Astrocyte (in vitro differentiated cells and primary cell): ENCODE data around the gene LSMEM2. TPM values are rescaled to one million over a fixed set of nuclear protein-coding genes. Genes with fewer than 3 reads are reported as not detected.
A peak's percentile ranks its signal among the peaks of the same experiment; 100 is the strongest.

Experiments used
- DNase-seq: peaks from one replicate; pipeline ENCODE4 v3.0.0-alpha.2; 2010; ENCODE audit warnings: low read depth
- FAIRE-seq: peaks from 2 replicates; lab custom pipeline; 2011; peaks lifted over from hg19 to GRCh38; lab: Jason Lieb, UNC
- H2AFZ ChIP-seq: 2 replicates; pipeline ENCODE4 v1.6.0; 2012; ENCODE audit warnings: low read depth, low read length, inconsistent platforms
- H3K27ac ChIP-seq: 2 replicates; pipeline ENCODE4 v1.5.1; 2011; ENCODE audit warnings: low read depth, low read length, inconsistent platforms
- H3K27me3 ChIP-seq: 2 replicates; pipeline ENCODE4 v1.6.0; 2011; ENCODE audit warnings: low read length, inconsistent platforms; ENCODE audit not compliant: insufficient read depth
- H3K36me3 ChIP-seq: 2 replicates; pipeline ENCODE4 v1.5.1; 2011; ENCODE audit warnings: low read length, inconsistent platforms; ENCODE audit not compliant: insufficient read depth
- H3K4me1 ChIP-seq: 2 replicates; pipeline ENCODE4 v1.5.1; 2011; ENCODE audit warnings: low read length, inconsistent platforms; ENCODE audit not compliant: insufficient read depth
- H3K4me2 ChIP-seq: 2 replicates; pipeline ENCODE4 v1.6.0; 2012; ENCODE audit warnings: low read length, inconsistent platforms
- H3K4me3 ChIP-seq: 2 replicates; pipeline ENCODE4 v1.5.1; 2011; ENCODE audit warnings: low read depth, mild to moderate bottlenecking, low read length, inconsistent platforms; ENCODE audit not compliant: insufficient read depth
- H3K79me2 ChIP-seq: 2 replicates; pipeline ENCODE4 v1.6.0; 2012; ENCODE audit warnings: mild to moderate bottlenecking, low read length, inconsistent platforms; ENCODE audit not compliant: insufficient read depth
- H3K9ac ChIP-seq: 2 replicates; pipeline ENCODE4 v1.6.0; 2012; ENCODE audit warnings: mild to moderate bottlenecking, low read length, inconsistent platforms
- H3K9me3 ChIP-seq: 2 replicates; pipeline ENCODE4 v1.5.1; 2012; ENCODE audit warnings: low read depth, mild to moderate bottlenecking, low read length, inconsistent platforms; ENCODE audit not compliant: insufficient read depth
- H4K20me1 ChIP-seq: 2 replicates; pipeline ENCODE4 v1.6.0; 2012; ENCODE audit warnings: low read length, inconsistent platforms; ENCODE audit not compliant: insufficient read depth
- H3K27ac Mint-ChIP-seq: one replicate; pipeline ENCODE4 v1.8.0; 2021; ENCODE audit warnings: mild to moderate bottlenecking, mixed read lengths; ENCODE audit not compliant: unreplicated experiment
- H3K27me3 Mint-ChIP-seq: one replicate; pipeline ENCODE4 v1.8.0; 2021; ENCODE audit warnings: low read depth, mixed read lengths; ENCODE audit not compliant: unreplicated experiment
- H3K36me3 Mint-ChIP-seq: one replicate; pipeline ENCODE4 v1.8.0; 2021; ENCODE audit warnings: low read depth, mixed read lengths; ENCODE audit not compliant: unreplicated experiment
- H3K4me1 Mint-ChIP-seq: one replicate; pipeline ENCODE4 v1.8.0; 2021; ENCODE audit warnings: low read depth, mixed read lengths; ENCODE audit not compliant: unreplicated experiment
- H3K4me3 Mint-ChIP-seq: one replicate; pipeline ENCODE4 v1.8.0; 2021; ENCODE audit warnings: mild to moderate bottlenecking, moderate library complexity, mixed read lengths; ENCODE audit not compliant: unreplicated experiment
- H3K9me3 Mint-ChIP-seq: one replicate; pipeline ENCODE4 v1.8.0; 2021; ENCODE audit warnings: mild to moderate bottlenecking, mixed read lengths; ENCODE audit not compliant: unreplicated experiment
- EZH2 ChIP-seq: IDR thresholded peaks from 2 replicates; pipeline ENCODE4 v1.6.1; 2012; ENCODE audit warnings: mild to moderate bottlenecking, low read length, inconsistent platforms; ENCODE audit not compliant: insufficient read depth
- total RNA-seq: library from RNA; stranded (reverse); gene quantifications from 2 replicates; pipeline ENCODE4 v1.2.1, GENCODE V29; 2021
- TF ChIP-seq, protein P1 (sequence below): IDR thresholded peaks from 2 replicates; pipeline ENCODE4 v1.5.1; 2011; ENCODE audit warnings: low read depth, mild to moderate bottlenecking, inconsistent platforms, low read length, moderate library complexity; ENCODE audit not compliant: insufficient read depth

The LSMEM2 gene
- total RNA-seq, 1 donor from 2014 or later = 0.30 TPM

DNA sequence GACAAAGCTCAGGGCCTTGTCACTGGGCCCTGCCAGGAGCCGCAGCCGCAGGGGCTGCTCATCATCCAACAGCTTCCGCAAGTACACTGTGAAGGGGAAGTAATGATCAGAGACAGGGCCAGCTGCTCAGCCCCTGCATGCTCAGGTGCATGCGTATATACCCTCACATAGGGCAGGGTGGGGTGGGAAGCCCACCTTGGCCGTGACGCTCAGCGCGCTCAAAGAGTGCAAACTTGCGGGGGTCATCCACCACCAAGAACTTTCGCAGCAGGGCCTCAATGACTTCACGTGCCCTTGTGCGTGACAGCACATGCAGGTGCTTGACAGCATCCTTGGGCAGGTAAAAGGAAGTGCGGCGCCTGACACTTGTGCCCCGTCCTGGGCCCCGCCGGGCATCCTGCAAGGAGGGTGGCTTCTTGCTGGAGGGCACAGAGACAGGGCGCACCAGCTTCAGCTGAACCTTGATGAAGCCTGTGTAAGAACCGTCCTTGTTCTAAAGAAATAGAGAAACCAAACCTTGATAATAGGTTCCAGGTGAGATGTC is 52.5 kb downstream of the LSMEM2 start:
- Mint-ChIP-seq H3K27me3 (no peaks in the 10 kb centered on the region), H3K27ac (no peak overlapping the region), H3K4me3 (no peak overlapping the region), H3K36me3 (peaks cover 9% of the 10 kb centered on the region), H3K4me1 (peaks cover 24% of the 10 kb centered on the region), H3K9me3 (no peaks in the 10 kb centered on the region)
- peaks cover 29% of the 10 kb centered on the region for H3K36me3 ChIP-seq
- H3K9me3 ChIP-seq = no peaks in the 10 kb centered on the region
- TF ChIP-seq, protein P1, sequence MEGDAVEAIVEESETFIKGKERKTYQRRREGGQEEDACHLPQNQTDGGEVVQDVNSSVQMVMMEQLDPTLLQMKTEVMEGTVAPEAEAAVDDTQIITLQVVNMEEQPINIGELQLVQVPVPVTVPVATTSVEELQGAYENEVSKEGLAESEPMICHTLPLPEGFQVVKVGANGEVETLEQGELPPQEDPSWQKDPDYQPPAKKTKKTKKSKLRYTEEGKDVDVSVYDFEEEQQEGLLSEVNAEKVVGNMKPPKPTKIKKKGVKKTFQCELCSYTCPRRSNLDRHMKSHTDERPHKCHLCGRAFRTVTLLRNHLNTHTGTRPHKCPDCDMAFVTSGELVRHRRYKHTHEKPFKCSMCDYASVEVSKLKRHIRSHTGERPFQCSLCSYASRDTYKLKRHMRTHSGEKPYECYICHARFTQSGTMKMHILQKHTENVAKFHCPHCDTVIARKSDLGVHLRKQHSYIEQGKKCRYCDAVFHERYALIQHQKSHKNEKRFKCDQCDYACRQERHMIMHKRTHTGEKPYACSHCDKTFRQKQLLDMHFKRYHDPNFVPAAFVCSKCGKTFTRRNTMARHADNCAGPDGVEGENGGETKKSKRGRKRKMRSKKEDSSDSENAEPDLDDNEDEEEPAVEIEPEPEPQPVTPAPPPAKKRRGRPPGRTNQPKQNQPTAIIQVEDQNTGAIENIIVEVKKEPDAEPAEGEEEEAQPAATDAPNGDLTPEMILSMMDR = no peak
- TF ChIP-seq EZH2 = no peak
- no peaks in the 10 kb centered on the region for H3K27me3 ChIP-seq
- peaks cover 82% of the 10 kb centered on the region for H3K79me2 ChIP-seq
- H3K4me1 ChIP-seq = peaks cover 39% of the 10 kb centered on the region
- no peak for DNase-seq
- no peak overlapping the region for H3K4me3 ChIP-seq
- no peak overlapping the region for H3K4me2 ChIP-seq
- H2AFZ ChIP-seq = no peak overlapping the region
- no peak overlapping the region for H3K9ac ChIP-seq
- no peak overlapping the region for H3K27ac ChIP-seq
- no peak for FAIRE-seq
- peaks cover 66% of the 10 kb centered on the region for H4K20me1 ChIP-seq

DNA sequence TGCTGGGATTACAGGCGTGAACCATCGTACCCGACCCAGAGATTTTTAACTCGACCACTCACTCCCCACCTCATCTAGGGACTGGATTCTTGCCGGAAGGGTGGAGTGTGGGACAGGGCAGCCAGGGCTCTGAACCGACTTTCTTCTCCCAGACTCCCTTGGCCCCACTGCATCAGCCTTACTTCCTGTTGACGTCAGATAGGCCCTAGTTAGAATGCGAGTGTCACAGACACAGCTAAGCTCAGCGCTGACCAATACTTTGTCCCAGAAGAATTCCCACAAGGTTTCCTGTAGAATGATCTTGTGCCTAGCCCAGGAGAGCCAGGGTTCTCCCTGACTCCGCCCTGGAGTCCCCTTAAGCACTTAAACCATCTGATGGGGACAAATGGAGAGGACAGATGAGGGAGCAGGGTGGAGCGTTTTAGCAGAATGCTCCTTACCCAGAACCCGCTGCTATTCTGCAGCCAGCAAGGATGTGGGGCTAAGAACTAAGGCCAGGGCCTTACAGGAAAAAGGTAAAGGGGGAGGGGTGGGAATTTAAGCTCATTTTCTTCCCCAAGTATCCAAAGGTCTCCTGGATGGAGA is 54.9 kb downstream of the LSMEM2 start:
- Mint-ChIP-seq H3K27me3 (no peaks in the 10 kb centered on the region), H3K9me3 (no peaks in the 10 kb centered on the region), H3K36me3 (peaks cover 9% of the 10 kb centered on the region), H3K4me3 (peak overlapping the region; percentile 68), H3K4me1 (peaks cover 22% of the 10 kb centered on the region), H3K27ac (peak overlapping the region; percentile 88)
- H2AFZ ChIP-seq = no peak overlapping the region
- H3K4me2 ChIP-seq = peak overlapping the region; percentile 94
- peak overlapping the region; percentile 69 for H3K27ac ChIP-seq
- H3K36me3 ChIP-seq = peaks cover 29% of the 10 kb centered on the region
- H3K9me3 ChIP-seq = no peaks in the 10 kb centered on the region
- DNase-seq = no peak
- H3K9ac ChIP-seq = peak overlapping the region; percentile 65
- H3K79me2 ChIP-seq = peaks cover 73% of the 10 kb centered on the region
- H3K27me3 ChIP-seq = no peaks in the 10 kb centered on the region
- no peak overlapping the region for H3K4me3 ChIP-seq
- no peak for FAIRE-seq
- peaks cover 66% of the 10 kb centered on the region for H4K20me1 ChIP-seq
- TF ChIP-seq EZH2 = no peak
- TF ChIP-seq, protein P1 = no peak
- peaks cover 32% of the 10 kb centered on the region for H3K4me1 ChIP-seq

- peak overlapping the region; percentile 65 for H3K9ac ChIP-seq
Observed at GRCh38 chr3:50334339-50335075, 55.6 kb downstream of the LSMEM2 start.

More at GRCh38 chr3:50334339-50335075, 55.6 kb downstream of the LSMEM2 start:
- Histone ChIP-seq H3K9me3 (no peaks in the 10 kb centered on the region), H3K4me1 (peaks cover 32% of the 10 kb centered on the region), H3K36me3 (peaks cover 26% of the 10 kb centered on the region), H3K79me2 (peaks cover 73% of the 10 kb centered on the region), H4K20me1 (peaks cover 66% of the 10 kb centered on the region), H3K27ac (peak overlapping the region; percentile 69), H3K4me3 (no peak overlapping the region), H2AFZ (no peak overlapping the region), H3K27me3 (no peaks in the 10 kb centered on the region), H3K4me2 (peak overlapping the region; percentile 94)
- peaks cover 9% of the 10 kb centered on the region for H3K36me3 Mint-ChIP-seq
- FAIRE-seq (no peak), DNase-seq (no peak)
- peak overlapping the region; percentile 88 for H3K27ac Mint-ChIP-seq
- peak overlapping the region; percentile 68 for H3K4me3 Mint-ChIP-seq
- peaks cover 23% of the 10 kb centered on the region for H3K4me1 Mint-ChIP-seq
- TF ChIP-seq, protein P1 = no peak
- TF ChIP-seq EZH2 = no peak
- peaks cover under 1% of the 10 kb centered on the region for H3K27me3 Mint-ChIP-seq
- H3K9me3 Mint-ChIP-seq = no peaks in the 10 kb centered on the region
